ENCODE measurements around the gene IFT80.
A peak's percentile ranks its signal among the peaks of the same experiment; 100 is the strongest.

IFT80 gene

GRCh38 chr3:160224256-160224655, 174.8 kb downstream of the IFT80 start:
- Histone ChIP-seq H3K4me1 (ENCODE audit: control insufficient read depth, insufficient read depth, low read depth, low read length) (peaks cover 22% of the 10 kb centered on the region), H2BK15ac (ENCODE audit: low read depth, poor library complexity, severe bottlenecking) (no peak overlapping the region), H3K9ac (ENCODE audit: low read length) (no peak overlapping the region), H3K4me2 (ENCODE audit: low read length, poor library complexity, severe bottlenecking) (no peak overlapping the region), H3K18ac (ENCODE audit: low read depth in 1 of 2, low read length in 2 of 2) (no peak overlapping the region), H3K36me3 (ENCODE audit: control insufficient read depth in 1 of 2, insufficient read depth in 2 of 2, low read depth in 1 of 2, low read length in 2 of 2) (no peaks in the 10 kb centered on the region), H2BK120ac (ENCODE audit: low read depth, low read length) (no peak overlapping the region), H3K4me3 (ENCODE audit: insufficient read depth in 1 of 2, low read depth in 1 of 2, low read length in 2 of 2) (no peak overlapping the region), H2BK12ac (ENCODE audit: low read length in 2 of 2) (no peak overlapping the region), H3K27me3 (ENCODE audit: control insufficient read depth in 1 of 2, insufficient read depth in 1 of 2, low read length in 2 of 2) (peaks cover 22 to 55% of the 10 kb centered on the region in 2 experiments), H3K27ac (ENCODE audit: low read length, poor library complexity, severe bottlenecking) (no peak overlapping the region), H4K8ac (ENCODE audit: low read length) (no peak overlapping the region), H2BK5ac (ENCODE audit: low read depth, low read length, poor library complexity, severe bottlenecking) (no peak overlapping the region), H3K23ac (ENCODE audit: low read length in 2 of 2) (peak overlapping the region in 1 of 2 experiments; percentile 72), H3K79me1 (replicated peaks; ENCODE audit: low read length, poor library complexity, severe bottlenecking) (no peaks in the 10 kb centered on the region), H3K9me3 (ENCODE audit: control insufficient read depth, low read length) (no peaks in the 10 kb centered on the region), H3K14ac (ENCODE audit: low read length in 2 of 2) (no peak overlapping the region), H2AFZ (ENCODE audit: low read depth, low read length) (no peak overlapping the region), H3K4ac (ENCODE audit: low read depth in 1 of 2, low read length in 2 of 2) (no peak overlapping the region), H4K91ac (ENCODE audit: low read length) (no peak overlapping the region), H2AK5ac (ENCODE audit: low read length, severe bottlenecking) (no peak overlapping the region)
- WGBS, result 29% methylated on average over 12 of the region's 12 CpGs
- no peak for DNase-seq

- Histone ChIP-seq H4K91ac (ENCODE audit: low read length) (no peak overlapping the region), H3K4ac (ENCODE audit: low read depth in 1 of 2, low read length in 2 of 2) (no peak overlapping the region), H2BK5ac (ENCODE audit: low read depth, low read length, poor library complexity, severe bottlenecking) (no peak overlapping the region), H2BK120ac (ENCODE audit: low read depth, low read length) (no peak overlapping the region), H3K4me3 (ENCODE audit: insufficient read depth in 1 of 2, low read depth in 1 of 2, low read length in 2 of 2) (no peak overlapping the region), H2AFZ (ENCODE audit: low read depth, low read length) (no peak overlapping the region), H3K23ac (ENCODE audit: low read length in 2 of 2) (no peak overlapping the region), H3K9ac (ENCODE audit: low read length) (no peak overlapping the region), H3K18ac (ENCODE audit: low read depth in 1 of 2, low read length in 2 of 2) (no peak overlapping the region), H3K9me3 (ENCODE audit: control insufficient read depth, low read length) (no peaks in the 10 kb centered on the region), H2BK12ac (ENCODE audit: low read length in 2 of 2) (no peak overlapping the region), H3K27ac (ENCODE audit: low read length, poor library complexity, severe bottlenecking) (no peak overlapping the region), H3K4me1 (ENCODE audit: control insufficient read depth, insufficient read depth, low read depth, low read length) (peaks cover 15% of the 10 kb centered on the region), H3K4me2 (ENCODE audit: low read length, poor library complexity, severe bottlenecking) (no peak overlapping the region), H4K8ac (ENCODE audit: low read length) (no peak overlapping the region), H3K14ac (ENCODE audit: low read length in 2 of 2) (no peak overlapping the region), H3K36me3 (ENCODE audit: control insufficient read depth in 1 of 2, insufficient read depth in 2 of 2, low read depth in 1 of 2, low read length in 2 of 2) (no peaks in the 10 kb centered on the region), H3K27me3 (ENCODE audit: control insufficient read depth in 1 of 2, insufficient read depth in 1 of 2, low read length in 2 of 2) (peaks cover 12 to 65% of the 10 kb centered on the region in 2 experiments), H2AK5ac (ENCODE audit: low read length, severe bottlenecking) (no peak overlapping the region), H2BK15ac (ENCODE audit: low read depth, poor library complexity, severe bottlenecking) (no peak overlapping the region), H3K79me1 (replicated peaks; ENCODE audit: low read length, poor library complexity, severe bottlenecking) (no peaks in the 10 kb centered on the region)
- 86% methylated on average over 1 of the region's 2 CpGs for WGBS
- DNase-seq, result no peak
These were observed 178.0 kb downstream of the IFT80 start for GRCh38 chr3:160221019-160221418.

GRCh38 chr3:160220038-160220437, 179.0 kb downstream of the IFT80 start:
- no peak overlapping the region for H3K4me3 ChIP-seq (ENCODE audit: insufficient read depth in 1 of 2, low read depth in 1 of 2, low read length in 2 of 2)
- H2BK12ac ChIP-seq (ENCODE audit: low read length in 2 of 2), result no peak overlapping the region
- no peak overlapping the region for H2AK5ac ChIP-seq (ENCODE audit: low read length, severe bottlenecking)
- 100% methylated on average over 2 of the region's 2 CpGs for WGBS
- no peak overlapping the region for H3K23ac ChIP-seq (ENCODE audit: low read length in 2 of 2)
- H3K36me3 ChIP-seq (ENCODE audit: control insufficient read depth in 1 of 2, insufficient read depth in 2 of 2, low read depth in 1 of 2, low read length in 2 of 2), result no peaks in the 10 kb centered on the region
- no peak overlapping the region for H3K9ac ChIP-seq (ENCODE audit: low read length)
- no peak overlapping the region for H3K18ac ChIP-seq (ENCODE audit: low read depth in 1 of 2, low read length in 2 of 2)
- no peak overlapping the region for H3K4ac ChIP-seq (ENCODE audit: low read depth in 1 of 2, low read length in 2 of 2)
- no peak overlapping the region for H4K8ac ChIP-seq (ENCODE audit: low read length)
- no peak overlapping the region for H4K91ac ChIP-seq (ENCODE audit: low read length)
- H3K4me1 ChIP-seq (ENCODE audit: control insufficient read depth, insufficient read depth, low read depth, low read length), result peaks cover 5% of the 10 kb centered on the region
- H2BK15ac ChIP-seq (ENCODE audit: low read depth, poor library complexity, severe bottlenecking), result no peak overlapping the region
- no peak overlapping the region for H3K4me2 ChIP-seq (ENCODE audit: low read length, poor library complexity, severe bottlenecking)
- peaks cover 10 to 62% of the 10 kb centered on the region in 2 experiments for H3K27me3 ChIP-seq (ENCODE audit: control insufficient read depth in 1 of 2, insufficient read depth in 1 of 2, low read length in 2 of 2)
- no peak overlapping the region for H3K27ac ChIP-seq (ENCODE audit: low read length, poor library complexity, severe bottlenecking)
- no peak overlapping the region for H2AFZ ChIP-seq (ENCODE audit: low read depth, low read length)
- no peak overlapping the region for H2BK120ac ChIP-seq (ENCODE audit: low read depth, low read length)
- H3K9me3 ChIP-seq (ENCODE audit: control insufficient read depth, low read length), result no peaks in the 10 kb centered on the region
- H2BK5ac ChIP-seq (ENCODE audit: low read depth, low read length, poor library complexity, severe bottlenecking), result no peak overlapping the region
- no peaks in the 10 kb centered on the region for H3K79me1 ChIP-seq (replicated peaks; ENCODE audit: low read length, poor library complexity, severe bottlenecking)
- DNase-seq, result no peak
- H3K14ac ChIP-seq (ENCODE audit: low read length in 2 of 2), result no peak overlapping the region

- no peak overlapping the region for H3K9ac ChIP-seq (ENCODE audit: low read length)
- no peak overlapping the region for H3K4me2 ChIP-seq (ENCODE audit: low read length, poor library complexity, severe bottlenecking)
- no peak overlapping the region for H4K8ac ChIP-seq (ENCODE audit: low read length)
- no peak overlapping the region for H3K14ac ChIP-seq (ENCODE audit: low read length in 2 of 2)
- H2AFZ ChIP-seq (ENCODE audit: low read depth, low read length), result no peak overlapping the region
- no peak for DNase-seq
- no peaks in the 10 kb centered on the region for H3K36me3 ChIP-seq (ENCODE audit: control insufficient read depth in 1 of 2, insufficient read depth in 2 of 2, low read depth in 1 of 2, low read length in 2 of 2)
- no peak overlapping the region for H3K27ac ChIP-seq (ENCODE audit: low read length, poor library complexity, severe bottlenecking)
- H2BK15ac ChIP-seq (ENCODE audit: low read depth, poor library complexity, severe bottlenecking), result no peak overlapping the region
- no peak overlapping the region for H3K23ac ChIP-seq (ENCODE audit: low read length in 2 of 2)
- H3K18ac ChIP-seq (ENCODE audit: low read depth in 1 of 2, low read length in 2 of 2), result no peak overlapping the region
- WGBS, result 56% methylated on average over 2 of the region's 3 CpGs
- H2BK120ac ChIP-seq (ENCODE audit: low read depth, low read length), result no peak overlapping the region
- H3K9me3 ChIP-seq (ENCODE audit: control insufficient read depth, low read length), result no peaks in the 10 kb centered on the region
- peaks cover 0 to 44% of the 10 kb centered on the region in 2 experiments for H3K27me3 ChIP-seq (ENCODE audit: control insufficient read depth in 1 of 2, insufficient read depth in 1 of 2, low read length in 2 of 2)
- no peak overlapping the region for H3K4me3 ChIP-seq (ENCODE audit: insufficient read depth in 1 of 2, low read depth in 1 of 2, low read length in 2 of 2)
- H3K79me1 ChIP-seq (replicated peaks; ENCODE audit: low read length, poor library complexity, severe bottlenecking), result no peaks in the 10 kb centered on the region
- H2AK5ac ChIP-seq (ENCODE audit: low read length, severe bottlenecking), result no peak overlapping the region
- no peak overlapping the region for H3K4ac ChIP-seq (ENCODE audit: low read depth in 1 of 2, low read length in 2 of 2)
- no peak overlapping the region for H2BK5ac ChIP-seq (ENCODE audit: low read depth, low read length, poor library complexity, severe bottlenecking)
- no peaks in the 10 kb centered on the region for H3K4me1 ChIP-seq (ENCODE audit: control insufficient read depth, insufficient read depth, low read depth, low read length)
- H4K91ac ChIP-seq (ENCODE audit: low read length), result no peak overlapping the region
- H2BK12ac ChIP-seq (ENCODE audit: low read length in 2 of 2), result no peak overlapping the region
These were observed 180.9 kb downstream of the IFT80 start for GRCh38 chr3:160218136-160218535.

All from mesenchymal stem cell (in vitro differentiated cells and primary cell).